Measurements from ENCODE around the gene LAMTOR2. TPM values are rescaled to one million over a fixed set of nuclear protein-coding genes. Genes with fewer than 3 reads are reported as not detected.

Gene LAMTOR2
- total RNA-seq, 1 experiment from 2014 or later: 50.6 TPM

- H3K9ac ChIP-seq (ENCODE audit: extremely low read depth, insufficient read length, low read length): peak overlapping the region; percentile 79
Observed at GRCh38 chr1:156081180-156081916, 26.8 kb downstream of the LAMTOR2 start.

More at GRCh38 chr1:156081180-156081916, 26.8 kb downstream of the LAMTOR2 start:
- TF ChIP-seq CTCF (conservative IDR thresholded peaks at IDR 0.05): no peak
- H3K27me3 Mint-ChIP-seq (ENCODE audit: low read depth): no peaks in the 10 kb centered on the region
- Histone ChIP-seq H4K91ac (ENCODE audit: insufficient read length, low read depth, low read length) (no peak overlapping the region), H3T11ph (ENCODE audit: low read length) (no peak overlapping the region), H2BK20ac (ENCODE audit: low read depth, low read length, poor library complexity, severe bottlenecking) (no peak overlapping the region), H3K4me2 (ENCODE audit: insufficient read depth, insufficient read length, low read length) (peak overlapping the region; percentile 61), H3K18ac (ENCODE audit: insufficient read length, low read depth, low read length) (peak overlapping the region; percentile 85), H2BK12ac (ENCODE audit: insufficient read length, low read depth, low read length) (no peak overlapping the region), H3K14ac (ENCODE audit: insufficient read depth, low read length) (peak overlapping the region; percentile 90), H3K23ac (ENCODE audit: insufficient read length, low read depth, low read length) (no peak overlapping the region), H2AFZ (ENCODE audit: low read length) (no peak overlapping the region), H3K4ac (ENCODE audit: low read depth, low read length) (no peak overlapping the region; the same call in 1 of the 2 replicates), H3K27me3 (ENCODE audit: insufficient read depth, low read length) (no peaks in the 10 kb centered on the region), H2AK5ac (ENCODE audit: insufficient read length, low read length) (no peak overlapping the region), H4K8ac (replicated peaks; ENCODE audit: insufficient read length, low read depth, low read length) (no peak overlapping the region), H4K5ac (ENCODE audit: insufficient read length, low read depth, low read length) (no peak overlapping the region), H3K79me1 (ENCODE audit: insufficient read depth, low read depth, low read length, poor library complexity, severe bottlenecking) (no peaks in the 10 kb centered on the region), H3K9me3 (ENCODE audit: control insufficient read depth, low read depth, low read length) (no peaks in the 10 kb centered on the region), H3K56ac (ENCODE audit: insufficient read length, low read depth, low read length) (no peak overlapping the region), H2BK120ac (ENCODE audit: low read depth, low read length, poor library complexity, severe bottlenecking) (no peak overlapping the region), H3K79me2 (ENCODE audit: insufficient read depth, low read length) (peaks cover 23% of the 10 kb centered on the region; the same call in 1 of the 2 replicates), H2BK15ac (ENCODE audit: low read depth, low read length) (no peak overlapping the region), H4K20me1 (ENCODE audit: control insufficient read depth, insufficient read depth, insufficient read length) (no peaks in the 10 kb centered on the region), H3K23me2 (ENCODE audit: insufficient read length, low read depth, low read length, poor library complexity, severe bottlenecking) (peaks cover 18% of the 10 kb centered on the region), H3K27ac (ENCODE audit: insufficient read length, low read depth, low read length) (no peak overlapping the region), H2BK5ac (ENCODE audit: insufficient read length, low read length) (no peak overlapping the region), H3K4me1 (ENCODE audit: insufficient read depth, low read length) (peaks cover 16% of the 10 kb centered on the region)
- no peak for DNase-seq
- H3K4me1 Mint-ChIP-seq: peaks cover 60 to 68% of the 10 kb centered on the region in 2 experiments
- peak overlapping the region; percentile 81 to 97 (median 96) for H3K27ac Mint-ChIP-seq
- H3K36me3 Mint-ChIP-seq (ENCODE audit: insufficient read depth in 1 of 3, low read depth in 3 of 3): peaks cover 18 to 41% (median 33%) of the 10 kb centered on the region in 3 experiments; a peak in 6 of 7 replicates
- no CpG with 5 or more reads among the region's 61 CpGs for WGBS (ENCODE audit: extremely low coverage, insufficient read length, low lambda C conversion rate)
- peak overlapping the region; percentile 88 to 97 for H3K4me3 Mint-ChIP-seq
- H3K9me3 Mint-ChIP-seq: no peaks in the 10 kb centered on the region; a peak in 1 of 5 replicates

Data from H9 (cell line).